Caco-2 (cell line): ENCODE results near the gene WFIKKN1. TPM values are rescaled to one million over a fixed set of nuclear protein-coding genes. Genes with fewer than 3 reads are reported as not detected.

ENCODE experiments used
- BruUV-seq: library from RNA; stranded (reverse); fragments of 400-500 nt; replicated peaks from 2 replicates; lab custom pipeline; 2021; lab: Mats Ljungman, UMichigan
- CTCF ChIA-PET: fragments of 300-600 bp; sonication (Branson Sonifier 250); formaldehyde crosslinking; loops from one replicate; lab custom pipeline; 2022; ENCODE audit warnings: antibody characterized with exemption; lab: Charles Lee
- POLR2A ChIA-PET: fragments of 300-600 bp; sonication (Branson Sonifier 250); formaldehyde crosslinking; loops from one replicate; lab custom pipeline; 2022; ENCODE audit warnings: antibody characterized with exemption; lab: Charles Lee
- DNase-seq, 2 experiments: peaks; one replicate each; pipeline versions ENCODE4 v3.0.0 to v3.0.0-alpha.2; 2020 to 2022
- H3K27me3 ChIP-seq: replicated peaks from 2 replicates; pipeline ENCODE4 v1.6.0; 2011; ENCODE audit warnings: low read length; ENCODE audit not compliant: control insufficient read depth, insufficient read depth
- H3K36me3 ChIP-seq: 2 replicates; pipeline ENCODE4 v1.5.1; 2011; ENCODE audit warnings: low read length; ENCODE audit not compliant: control insufficient read depth, insufficient read depth
- H3K4me1 ChIP-seq: fragments of 250-450 bp; sonication (Bioruptor Pico); 2 replicates; pipeline ENCODE4 v1.5.1; 2020; ENCODE audit warnings: mild to moderate bottlenecking
- H3K4me3 ChIP-seq: 2 replicates; pipeline ENCODE4 v1.5.1; 2011; ENCODE audit warnings: low read depth, mild to moderate bottlenecking, control low read depth, low read length
- H3K9me3 ChIP-seq: fragments of 250-450 bp; sonication (Bioruptor Pico); 2 replicates; pipeline ENCODE4 v1.5.1; 2020; ENCODE audit warnings: mild to moderate bottlenecking, moderate library complexity
- H3K27ac Mint-ChIP-seq: one replicate; pipeline ENCODE4 v1.8.0; 2022; ENCODE audit warnings: mixed read lengths; ENCODE audit not compliant: unreplicated experiment
- H3K27me3 Mint-ChIP-seq: one replicate; pipeline ENCODE4 v1.8.0; 2022; ENCODE audit warnings: mixed read lengths; ENCODE audit not compliant: insufficient read depth, unreplicated experiment
- H3K36me3 Mint-ChIP-seq: one replicate; pipeline ENCODE4 v1.8.0; 2022; ENCODE audit warnings: mild to moderate bottlenecking, mixed read lengths; ENCODE audit not compliant: insufficient read depth, unreplicated experiment
- H3K4me1 Mint-ChIP-seq: one replicate; pipeline ENCODE4 v1.8.0; 2022; ENCODE audit warnings: low read depth, mixed read lengths; ENCODE audit not compliant: unreplicated experiment
- H3K4me3 Mint-ChIP-seq: one replicate; pipeline ENCODE4 v1.8.0; 2022; ENCODE audit warnings: mild to moderate bottlenecking, moderate library complexity, mixed read lengths; ENCODE audit not compliant: unreplicated experiment
- H3K9me3 Mint-ChIP-seq: one replicate; pipeline ENCODE4 v1.8.0; 2022; ENCODE audit warnings: mixed read lengths; ENCODE audit not compliant: unreplicated experiment
- intact Hi-C: fragments of 100-400 bp; cut with micrococcal nuclease; formaldehyde crosslinking; loops from one replicate; pipeline ENCODE4 v1.10.0; 2022; ENCODE audit not compliant: unreplicated experiment
- total RNA-seq: library from RNA; stranded (reverse); gene quantifications from 2 replicates; pipeline ENCODE4 v1.2.3, GENCODE V29; 2022
- TF ChIP-seq, protein P1 (sequence below), 2 experiments: fragments of 200-600 bp in 1 of 2; IDR thresholded peaks; 1 replicate in 1 of 2; 2 replicates in 1 of 2; pipeline versions ENCODE4 v1.5.1 to v1.8.0; 2011 to 2022; ENCODE audit warnings: antibody characterized with exemption in 1 of 2, control low read depth in 1 of 2, inconsistent platforms in 1 of 2, low read depth in 1 of 2, low read length in 1 of 2, mild to moderate bottlenecking in 1 of 2, moderate library complexity in 1 of 2; ENCODE audit not compliant: insufficient read depth in 1 of 2, severe bottlenecking in 1 of 2, unreplicated experiment in 1 of 2

Gene WFIKKN1
- total RNA-seq, 1 experiment from 2014 or later = 0.54 TPM

GRCh38 chr16:680625-680945 is 49.8 kb downstream of the WFIKKN1 start:
- no peaks in the 10 kb centered on the region for H3K4me1 Mint-ChIP-seq
- intact Hi-C loops = no loop called here
- Histone ChIP-seq H3K9me3 (no peaks in the 10 kb centered on the region), H3K4me3 (peak overlapping the region; percentile 51), H3K36me3 (0 out of 2 replicates have a peak, but pooled peaks cover 4% of the 10 kb centered on the region), H3K27me3 (no peaks in the 10 kb centered on the region), H3K4me1 (peaks cover 30% of the 10 kb centered on the region)
- peaks cover 60% of the 10 kb centered on the region for H3K36me3 Mint-ChIP-seq
- no peak for DNase-seq
- CTCF ChIA-PET = interaction anchor here (0.6 to 0.8 kb wide), 4 partner anchors 10 to 341 kb away, joined by 3 to 5 read pairs (median 3); no protein-coding TSS in a partner anchor
- TF ChIP-seq, protein P1, sequence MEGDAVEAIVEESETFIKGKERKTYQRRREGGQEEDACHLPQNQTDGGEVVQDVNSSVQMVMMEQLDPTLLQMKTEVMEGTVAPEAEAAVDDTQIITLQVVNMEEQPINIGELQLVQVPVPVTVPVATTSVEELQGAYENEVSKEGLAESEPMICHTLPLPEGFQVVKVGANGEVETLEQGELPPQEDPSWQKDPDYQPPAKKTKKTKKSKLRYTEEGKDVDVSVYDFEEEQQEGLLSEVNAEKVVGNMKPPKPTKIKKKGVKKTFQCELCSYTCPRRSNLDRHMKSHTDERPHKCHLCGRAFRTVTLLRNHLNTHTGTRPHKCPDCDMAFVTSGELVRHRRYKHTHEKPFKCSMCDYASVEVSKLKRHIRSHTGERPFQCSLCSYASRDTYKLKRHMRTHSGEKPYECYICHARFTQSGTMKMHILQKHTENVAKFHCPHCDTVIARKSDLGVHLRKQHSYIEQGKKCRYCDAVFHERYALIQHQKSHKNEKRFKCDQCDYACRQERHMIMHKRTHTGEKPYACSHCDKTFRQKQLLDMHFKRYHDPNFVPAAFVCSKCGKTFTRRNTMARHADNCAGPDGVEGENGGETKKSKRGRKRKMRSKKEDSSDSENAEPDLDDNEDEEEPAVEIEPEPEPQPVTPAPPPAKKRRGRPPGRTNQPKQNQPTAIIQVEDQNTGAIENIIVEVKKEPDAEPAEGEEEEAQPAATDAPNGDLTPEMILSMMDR (IDR thresholded peaks at IDR 0.05; ENCODE audit: insufficient read depth in 1 of 2, low read depth in 1 of 2, low read length in 1 of 2, severe bottlenecking in 1 of 2, unreplicated experiment in 1 of 2) = no peak
- H3K27ac Mint-ChIP-seq = no peak overlapping the region
- POLR2A ChIA-PET = interaction anchor here (1.2 to 1.5 kb wide), 2 partner anchors 9 to 15 kb away, joined by 6 to 10 read pairs; partner anchors contain the start of gene WDR24
- H3K9me3 Mint-ChIP-seq = no peaks in the 10 kb centered on the region
- no peaks in the 10 kb centered on the region for H3K27me3 Mint-ChIP-seq
- peak overlapping the region; percentile 79 for H3K4me3 Mint-ChIP-seq
- BruUV-seq = no TSS peak

DNA sequence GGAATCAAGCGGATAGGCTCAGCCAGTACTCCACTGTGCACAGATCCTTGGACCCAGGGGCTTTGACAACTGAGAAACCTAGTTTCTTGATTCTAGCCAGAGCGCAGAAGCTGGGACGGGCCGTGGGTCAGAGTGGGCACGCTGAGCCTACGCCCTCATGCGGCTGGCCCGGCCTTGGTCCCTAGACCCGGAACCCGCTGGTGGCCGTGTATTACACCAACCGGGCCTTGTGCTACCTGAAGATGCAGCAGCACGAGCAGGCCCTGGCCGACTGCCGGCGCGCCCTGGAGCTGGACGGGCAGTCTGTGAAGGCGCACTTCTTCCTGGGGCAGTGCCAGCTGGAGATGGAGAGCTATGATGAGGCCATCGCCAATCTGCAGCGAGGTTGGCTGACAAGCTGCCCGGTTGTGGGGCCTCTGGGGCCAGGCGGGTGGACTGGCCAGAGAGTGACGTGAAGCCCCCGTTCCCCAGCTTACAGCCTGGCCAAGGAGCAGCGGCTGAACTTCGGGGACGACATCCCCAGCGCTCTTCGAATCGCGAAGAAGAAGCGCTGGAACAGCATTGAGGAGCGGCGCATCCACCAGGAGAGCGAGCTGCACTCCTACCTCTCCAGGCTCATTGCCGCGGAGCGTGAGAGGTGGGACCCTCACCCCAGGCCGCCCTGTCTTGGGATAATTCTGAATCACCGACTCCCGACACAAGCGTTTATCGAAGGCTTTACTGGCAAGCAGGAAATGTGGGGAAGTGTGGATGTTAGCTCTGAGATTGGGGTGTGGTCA is 50.4 kb downstream of the WFIKKN1 start:
- no peaks in the 10 kb centered on the region for H3K27me3 ChIP-seq
- peaks cover 35% of the 10 kb centered on the region for H3K4me1 ChIP-seq
- H3K36me3 ChIP-seq = 0 out of 2 replicates have a peak, but pooled peaks cover 4% of the 10 kb centered on the region
- Mint-ChIP-seq H3K27ac (peak overlapping the region; percentile 16), H3K27me3 (no peaks in the 10 kb centered on the region), H3K4me3 (peak overlapping the region; percentile 79), H3K9me3 (no peaks in the 10 kb centered on the region), H3K4me1 (no peaks in the 10 kb centered on the region), H3K36me3 (peaks cover 66% of the 10 kb centered on the region)
- H3K4me3 ChIP-seq = peak overlapping the region; percentile 51
- ChIA-PET CTCF (interaction anchor here (0.8 kb wide), 1 partner anchor 88 kb away, joined by 3 read pairs; no protein-coding TSS in a partner anchor), POLR2A (interaction anchor here (1.2 to 1.5 kb wide), 2 partner anchors 9 to 14 kb away, joined by 6 to 10 read pairs; partner anchors contain the start of gene WDR24)
- TF ChIP-seq, protein P1 (IDR thresholded peaks at IDR 0.05; ENCODE audit: insufficient read depth in 1 of 2, low read depth in 1 of 2, low read length in 1 of 2, severe bottlenecking in 1 of 2, unreplicated experiment in 1 of 2) = no peak
- no peak for DNase-seq
- no peaks in the 10 kb centered on the region for H3K9me3 ChIP-seq
- no TSS peak for BruUV-seq
- intact Hi-C loops = no loop called here

DNA sequence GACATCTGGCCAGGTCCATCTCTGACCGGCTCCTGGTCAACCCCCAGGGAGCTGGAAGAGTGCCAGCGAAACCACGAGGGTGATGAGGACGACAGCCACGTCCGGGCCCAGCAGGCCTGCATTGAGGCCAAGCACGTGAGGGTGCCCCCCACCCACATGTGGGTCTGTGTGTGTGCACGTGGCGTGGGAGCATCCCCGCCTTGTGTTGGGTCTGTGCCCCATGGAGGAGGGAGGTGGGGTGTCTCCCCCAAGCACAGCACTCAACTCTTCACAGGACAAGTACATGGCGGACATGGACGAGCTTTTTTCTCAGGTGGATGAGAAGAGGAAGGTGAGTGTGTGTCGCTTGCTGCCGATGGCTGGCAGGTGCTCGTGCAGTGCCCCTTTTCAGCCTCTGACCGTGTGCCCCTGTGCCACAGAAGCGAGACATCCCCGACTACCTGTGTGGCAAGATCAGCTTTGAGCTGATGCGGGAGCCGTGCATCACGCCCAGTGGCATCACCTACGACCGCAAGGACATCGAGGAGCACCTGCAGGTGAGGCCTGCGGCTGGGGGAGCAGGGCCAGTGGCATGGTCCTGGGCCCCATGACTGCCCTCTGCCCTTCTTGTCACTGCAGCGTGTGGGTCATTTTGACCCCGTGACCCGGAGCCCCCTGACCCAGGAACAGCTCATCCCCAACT is 51.1 kb downstream of the WFIKKN1 start:
- H3K4me3 ChIP-seq = no peak overlapping the region; the same call in 1 of the 2 replicates
- 0 out of 2 replicates have a peak, but pooled peaks cover 4% of the 10 kb centered on the region for H3K36me3 ChIP-seq
- TF ChIP-seq, protein P1 (IDR thresholded peaks at IDR 0.05; ENCODE audit: insufficient read depth in 1 of 2, low read depth in 1 of 2, low read length in 1 of 2, severe bottlenecking in 1 of 2, unreplicated experiment in 1 of 2) = no peak
- H3K4me1 Mint-ChIP-seq = no peaks in the 10 kb centered on the region
- peak overlapping the region; percentile 79 for H3K4me3 Mint-ChIP-seq
- peak overlapping the region; percentile 16 for H3K27ac Mint-ChIP-seq
- peaks cover 37% of the 10 kb centered on the region for H3K4me1 ChIP-seq
- no peaks in the 10 kb centered on the region for H3K27me3 Mint-ChIP-seq
- BruUV-seq = TSS peak; percentile 70
- CTCF ChIA-PET = no interaction called here
- H3K9me3 ChIP-seq = no peaks in the 10 kb centered on the region
- H3K36me3 Mint-ChIP-seq = peaks cover 66% of the 10 kb centered on the region
- no peaks in the 10 kb centered on the region for H3K9me3 Mint-ChIP-seq
- no peaks in the 10 kb centered on the region for H3K27me3 ChIP-seq
- intact Hi-C loops = no loop called here
- no peak for DNase-seq
- POLR2A ChIA-PET = interaction anchor here (0.5 kb wide), 1 partner anchor 28 kb away, joined by 7 read pairs; no protein-coding TSS in a partner anchor
